GM19099 (cell line): ENCODE data around the gene PEPD.

Experiments
- POLR2A ChIP-seq: IDR thresholded peaks from 3 replicates; pipeline ENCODE4 v1.6.1; 2011; ENCODE audit warnings: low read depth; ENCODE audit not compliant: insufficient read length; ENCODE audit errors: extremely low read depth

The PEPD gene

DNA sequence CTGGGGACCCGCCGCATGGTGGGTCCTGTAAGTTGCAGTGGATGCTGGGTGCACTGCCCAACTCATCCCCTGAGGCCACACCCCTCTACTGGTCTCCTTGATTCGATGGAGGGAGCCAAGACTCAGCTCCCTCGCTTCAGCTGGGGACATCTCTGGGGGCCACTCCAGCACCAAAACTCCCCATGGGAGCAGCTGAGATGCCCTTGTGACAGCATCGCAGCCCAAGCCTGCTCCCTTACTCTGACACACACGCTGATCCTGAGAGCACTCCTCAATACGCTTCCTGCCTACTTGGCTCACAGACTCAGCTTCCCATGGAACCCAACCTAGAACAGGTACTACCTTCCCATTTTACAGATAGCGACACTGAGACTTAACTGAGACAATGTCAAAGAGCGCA is 56.2 kb downstream of the PEPD start:
- TF ChIP-seq POLR2A = no peak

DNA sequence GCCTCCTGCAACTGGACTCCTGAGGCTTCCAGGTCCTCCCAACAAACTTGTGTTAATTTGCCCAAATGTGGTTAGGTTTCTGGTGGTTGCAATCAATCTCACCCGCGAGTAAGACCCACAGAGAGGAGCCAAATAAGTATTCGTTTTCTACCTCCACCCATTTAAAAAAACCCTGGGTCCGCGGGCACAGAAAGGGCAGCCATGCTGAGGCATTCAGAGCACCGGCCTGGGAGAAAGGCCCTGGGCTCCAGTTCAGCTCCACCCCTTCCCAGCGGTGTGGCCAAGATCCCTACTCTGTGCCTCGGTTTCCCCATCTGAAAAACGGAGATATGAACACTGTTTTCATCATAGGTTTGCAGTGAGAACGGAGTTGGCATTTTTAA is 56.9 kb downstream of the PEPD start:
- TF ChIP-seq POLR2A = no peak

- no peak for TF ChIP-seq POLR2A
Measured at GRCh38 chr19:33464010-33464732, 57.4 kb downstream of the PEPD start.

DNA sequence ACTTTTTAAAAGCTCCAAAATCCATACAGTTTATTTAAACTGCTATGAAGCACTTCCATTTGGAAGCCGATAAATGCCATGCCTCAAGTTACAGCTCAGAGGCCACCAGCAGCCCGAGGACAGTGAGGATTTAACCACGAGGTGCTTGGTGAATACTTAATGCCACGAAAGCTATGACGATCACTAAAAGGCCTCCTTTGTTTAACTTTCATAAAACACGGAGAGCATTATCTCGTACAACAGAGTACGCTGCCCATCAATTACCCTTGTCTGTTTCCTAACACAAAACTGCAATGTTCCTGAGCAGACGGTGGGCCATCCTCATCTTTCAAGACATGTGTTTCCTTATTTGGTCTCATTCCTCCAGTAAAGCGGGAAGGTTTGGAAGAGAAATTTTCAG is 58.4 kb downstream of the PEPD start:
- no peak for TF ChIP-seq POLR2A

- no peak for TF ChIP-seq POLR2A
Measured at GRCh38 chr19:33462112-33462791, 59.3 kb downstream of the PEPD start.

- no peak for TF ChIP-seq POLR2A
Measured at GRCh38 chr19:33461256-33462111, 60.1 kb downstream of the PEPD start.

DNA sequence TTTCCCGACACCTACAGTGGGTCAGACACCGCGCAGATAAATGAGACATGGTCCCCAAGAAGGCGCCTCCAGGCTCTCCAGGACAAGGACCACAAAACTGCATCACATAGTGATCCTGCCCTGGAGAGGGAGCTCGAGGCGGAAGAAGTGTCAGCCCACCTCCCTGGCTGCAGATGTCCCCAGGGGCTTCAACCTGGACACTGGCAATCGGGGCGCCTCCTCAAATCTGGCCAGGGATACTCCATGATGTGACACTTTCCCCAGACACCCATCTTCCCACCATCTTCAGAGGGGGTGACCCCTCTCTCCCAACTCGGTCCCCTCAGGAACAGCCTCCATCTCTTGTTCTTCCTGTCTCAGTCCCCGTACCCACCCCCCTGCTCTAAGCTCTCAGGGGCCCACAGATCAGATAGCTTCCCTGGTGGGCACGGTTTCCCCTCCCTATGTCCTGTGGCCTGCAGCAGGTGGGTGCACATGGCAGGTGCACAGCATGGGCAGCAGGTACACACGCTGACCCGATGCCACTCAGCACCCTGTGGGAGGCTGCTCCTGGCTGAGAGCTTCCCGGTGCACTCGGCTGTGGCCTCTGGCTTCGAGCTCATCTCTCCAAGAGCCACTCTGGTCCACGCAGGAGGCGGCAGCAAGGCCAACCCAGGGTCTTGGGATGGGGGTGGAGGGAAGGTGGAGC is 61.2 kb downstream of the PEPD start:
- TF ChIP-seq POLR2A = no peak

GRCh38 chr19:33459222-33460090 is 62.1 kb downstream of the PEPD start:
- TF ChIP-seq POLR2A = no peak

DNA sequence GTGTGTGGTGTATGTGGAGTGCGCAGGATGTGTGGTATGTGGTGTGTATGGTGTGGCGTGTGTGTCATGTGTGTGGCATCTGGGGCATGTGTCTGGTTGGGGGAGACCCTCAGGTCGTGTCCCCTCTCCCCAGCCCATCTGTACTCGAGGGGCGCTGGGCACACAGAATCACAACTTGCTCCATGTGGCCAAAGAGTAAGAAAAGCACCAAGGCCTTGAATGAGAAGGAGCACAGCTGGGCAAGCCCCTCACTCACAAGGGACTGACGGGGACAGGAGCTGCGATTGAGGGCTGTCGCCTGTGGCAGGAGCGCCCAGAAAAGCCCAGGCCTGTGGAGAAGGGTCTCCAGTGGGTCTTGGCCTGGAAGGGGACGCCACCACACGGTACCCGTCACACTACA is 62.8 kb downstream of the PEPD start:
- TF ChIP-seq POLR2A = no peak

- TF ChIP-seq POLR2A = no peak
Measured at GRCh38 chr19:33458171-33458633, 63.4 kb downstream of the PEPD start.

DNA sequence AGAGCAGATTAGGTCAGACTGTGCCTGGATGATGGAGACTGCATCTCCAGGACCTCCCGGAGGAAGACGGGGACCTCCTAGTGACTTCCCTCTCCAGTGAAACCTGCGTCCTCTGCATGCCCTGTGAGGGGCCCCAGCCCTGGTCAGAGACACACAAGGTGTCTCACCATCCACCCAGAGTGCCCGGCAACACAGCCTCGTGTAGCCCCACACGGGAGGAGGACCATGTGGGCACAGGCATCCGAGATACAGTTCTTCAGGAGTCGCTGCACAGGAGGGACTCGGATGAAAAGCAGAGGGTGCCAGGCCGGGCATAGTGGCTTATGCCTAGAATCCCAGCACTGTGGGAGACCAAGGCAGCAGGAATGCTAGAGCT is 64.8 kb downstream of the PEPD start:
- no peak for TF ChIP-seq POLR2A

DNA sequence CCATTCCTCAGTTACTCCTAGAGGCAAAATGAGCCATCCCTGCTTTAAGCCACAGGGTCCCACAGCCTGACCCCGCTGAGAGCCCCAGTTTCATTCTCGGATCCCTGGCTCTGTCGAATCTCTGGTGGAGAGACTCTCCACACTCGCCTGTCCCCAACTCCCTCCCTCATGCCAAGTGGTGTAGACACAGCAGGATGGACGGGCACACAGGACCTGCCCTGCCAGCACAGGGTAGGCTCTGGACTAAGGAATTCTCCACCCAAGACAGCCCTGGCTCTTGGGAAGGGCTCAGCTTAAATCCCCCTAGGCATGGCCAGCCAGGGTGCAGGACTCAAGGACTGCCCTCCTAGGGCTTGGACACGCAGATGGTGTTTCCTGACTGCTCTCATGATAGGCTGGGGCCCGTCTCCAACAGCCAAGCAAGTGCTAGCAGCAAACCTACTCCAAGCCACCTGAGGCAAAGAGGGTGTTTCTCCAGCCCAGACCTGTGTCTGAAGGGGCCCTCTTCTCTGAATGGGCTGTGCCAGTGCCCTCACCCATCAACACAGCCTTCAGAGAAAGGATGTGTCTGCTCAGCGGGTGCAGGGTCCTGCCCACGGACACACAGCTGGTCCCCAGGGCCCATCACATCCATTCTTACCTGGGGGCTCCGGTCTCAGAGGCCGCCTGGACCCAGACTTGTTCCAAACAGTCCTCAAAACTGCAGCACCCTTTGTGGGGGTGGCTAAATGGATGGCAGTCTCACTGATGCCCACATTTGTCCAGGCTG is 65.3 kb downstream of the PEPD start:
- no peak for TF ChIP-seq POLR2A

- TF ChIP-seq POLR2A = no peak
Measured at GRCh38 chr19:33453265-33453664, 68.3 kb downstream of the PEPD start.
